Mucosa of descending colon (tissue), 3 donors: ENCODE data around the gene TOR1AIP1. TPM values are rescaled to one million over a fixed set of nuclear protein-coding genes. Genes with fewer than 3 reads are reported as not detected.

Experiments used
- ATAC-seq: fragments of 200-7000 bp; cut with Tn5 transposase; one replicate; pipeline ENCODE4 v1.9.1; 2020; ENCODE audit warnings: mild to moderate bottlenecking, moderate library complexity
- DNase-seq, 3 donors: peaks; one replicate each; pipeline ENCODE4 v3.0.0-alpha.2; 2020
- H3K36me3 ChIP-seq: fragments of 200-600 bp; one replicate; pipeline ENCODE4 v1.8.0; 2021; ENCODE audit warnings: low read depth, mild to moderate bottlenecking
- H3K4me1 ChIP-seq: fragments of 200-600 bp; one replicate; pipeline ENCODE4 v1.8.0; 2021; ENCODE audit warnings: low read depth, mild to moderate bottlenecking
- H3K4me3 ChIP-seq: fragments of 200-600 bp; one replicate; pipeline ENCODE4 v1.8.0; 2021; ENCODE audit warnings: mild to moderate bottlenecking
- H3K9me3 ChIP-seq: fragments of 200-600 bp; one replicate; pipeline ENCODE4 v1.8.0; 2021; ENCODE audit warnings: mild to moderate bottlenecking
- intact Hi-C, 2 donors: fragments of 100-400 bp; cut with DNase I in 1 of 2; cut with micrococcal nuclease in 1 of 2; formaldehyde crosslinking; loops; one replicate each; pipeline versions ENCODE4 v1.11.0 to v1.11.1; 2022; cut with DNase I, micrococcal nuclease
- total RNA-seq, 3 donors: library from RNA; stranded (reverse); fragmentation: NEBNext Ultra II Directional in 2 of 3; extraction: Animal tissue kit (Norgen Biotek cat#: 25700) in 2 of 3; gene quantifications; one replicate each; pipeline versions ENCODE4 v1.2.1 to v1.2.4, GENCODE V29; 2021 to 2023
- TF ChIP-seq, protein P1 (sequence below): fragments of 200-600 bp; IDR thresholded peaks from one replicate; pipeline ENCODE4 v1.8.0; 2022; ENCODE audit warnings: antibody characterized with exemption, mild to moderate bottlenecking
- donor health status: DM: no; HTN: no; CAD: no; lungs with moderate emphysema.
- donor health status: DM: no; HTN: no; CAD: no.
- donor health status: DM: no; HTN: yes; CAD: no.

The TOR1AIP1 gene
- total RNA-seq, 3 donors from 2014 or later, result 29.8 to 91.7 (median 30.7) TPM

DNA sequence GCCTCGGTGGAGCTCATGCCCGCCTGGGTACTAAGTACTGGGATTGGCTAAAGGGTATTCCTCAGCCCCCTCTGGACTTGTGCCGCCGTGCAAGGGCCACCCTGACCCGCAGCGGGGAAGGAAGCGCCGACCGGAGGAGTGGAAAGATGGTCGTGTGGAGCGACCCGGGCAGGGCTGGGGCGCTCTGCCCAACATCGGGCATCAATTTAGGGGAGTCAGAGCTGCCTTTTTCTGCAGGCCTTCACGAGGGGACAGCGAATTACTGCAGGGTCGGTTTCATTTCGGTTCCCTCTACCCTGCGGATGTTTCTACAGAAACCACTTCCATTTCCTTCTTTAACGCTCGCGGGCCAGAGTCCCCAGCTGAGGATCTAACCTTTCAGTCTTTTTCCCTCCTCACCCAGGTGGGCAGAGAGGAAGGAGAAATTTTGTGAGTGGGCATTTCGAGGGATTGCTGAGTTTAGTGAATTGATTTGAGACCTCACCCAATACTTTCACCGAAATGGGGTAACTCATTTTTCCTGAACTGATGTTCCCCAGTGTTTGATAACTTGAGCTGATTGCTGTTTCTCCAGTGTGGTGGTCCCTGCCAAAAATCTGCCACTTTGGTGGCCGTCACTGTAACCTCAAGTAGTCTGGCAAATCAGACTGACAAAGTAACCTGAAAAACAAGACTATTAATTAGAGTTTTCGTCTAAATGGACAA is 1.1 kb downstream of the TOR1AIP1 start:
- no peaks in the 10 kb centered on the region for H3K9me3 ChIP-seq
- H3K4me3 ChIP-seq, result peak overlapping the region; percentile 78
- H3K4me1 ChIP-seq, result peaks cover 21% of the 10 kb centered on the region
- TF ChIP-seq, protein P1, sequence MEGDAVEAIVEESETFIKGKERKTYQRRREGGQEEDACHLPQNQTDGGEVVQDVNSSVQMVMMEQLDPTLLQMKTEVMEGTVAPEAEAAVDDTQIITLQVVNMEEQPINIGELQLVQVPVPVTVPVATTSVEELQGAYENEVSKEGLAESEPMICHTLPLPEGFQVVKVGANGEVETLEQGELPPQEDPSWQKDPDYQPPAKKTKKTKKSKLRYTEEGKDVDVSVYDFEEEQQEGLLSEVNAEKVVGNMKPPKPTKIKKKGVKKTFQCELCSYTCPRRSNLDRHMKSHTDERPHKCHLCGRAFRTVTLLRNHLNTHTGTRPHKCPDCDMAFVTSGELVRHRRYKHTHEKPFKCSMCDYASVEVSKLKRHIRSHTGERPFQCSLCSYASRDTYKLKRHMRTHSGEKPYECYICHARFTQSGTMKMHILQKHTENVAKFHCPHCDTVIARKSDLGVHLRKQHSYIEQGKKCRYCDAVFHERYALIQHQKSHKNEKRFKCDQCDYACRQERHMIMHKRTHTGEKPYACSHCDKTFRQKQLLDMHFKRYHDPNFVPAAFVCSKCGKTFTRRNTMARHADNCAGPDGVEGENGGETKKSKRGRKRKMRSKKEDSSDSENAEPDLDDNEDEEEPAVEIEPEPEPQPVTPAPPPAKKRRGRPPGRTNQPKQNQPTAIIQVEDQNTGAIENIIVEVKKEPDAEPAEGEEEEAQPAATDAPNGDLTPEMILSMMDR, result no peak
- DNase-seq (peak in 1 of 3 donors; percentile 50), ATAC-seq (peak; percentile 26)
- peaks cover 5% of the 10 kb centered on the region for H3K36me3 ChIP-seq
- intact Hi-C loops, result no loop called here

DNA sequence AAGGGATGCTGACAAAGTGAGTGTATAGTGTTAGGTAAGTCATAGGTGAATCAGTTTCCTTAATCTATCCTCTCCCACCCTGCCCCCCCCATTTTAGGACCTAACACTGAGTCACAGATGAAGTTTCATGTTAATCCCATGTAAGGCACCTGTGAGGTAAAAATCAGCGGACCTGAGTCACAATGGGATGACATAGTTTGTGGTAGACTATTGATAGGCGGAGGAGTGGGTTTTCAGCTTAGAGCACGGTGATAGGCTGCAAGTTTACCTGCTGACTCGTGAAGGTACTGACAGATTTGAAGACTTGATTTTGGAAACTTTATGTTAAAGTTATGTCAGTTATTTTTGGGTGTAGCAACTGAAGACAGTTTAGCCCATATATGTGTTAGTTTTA is 1.7 kb downstream of the TOR1AIP1 start:
- Histone ChIP-seq H3K36me3 (peaks cover 5% of the 10 kb centered on the region), H3K9me3 (no peaks in the 10 kb centered on the region), H3K4me1 (peaks cover 24% of the 10 kb centered on the region), H3K4me3 (peak overlapping the region; percentile 78)
- intact Hi-C loops, result no loop called here
- no peak for ATAC-seq
- DNase-seq, result no peak
- TF ChIP-seq, protein P1, result no peak

DNA sequence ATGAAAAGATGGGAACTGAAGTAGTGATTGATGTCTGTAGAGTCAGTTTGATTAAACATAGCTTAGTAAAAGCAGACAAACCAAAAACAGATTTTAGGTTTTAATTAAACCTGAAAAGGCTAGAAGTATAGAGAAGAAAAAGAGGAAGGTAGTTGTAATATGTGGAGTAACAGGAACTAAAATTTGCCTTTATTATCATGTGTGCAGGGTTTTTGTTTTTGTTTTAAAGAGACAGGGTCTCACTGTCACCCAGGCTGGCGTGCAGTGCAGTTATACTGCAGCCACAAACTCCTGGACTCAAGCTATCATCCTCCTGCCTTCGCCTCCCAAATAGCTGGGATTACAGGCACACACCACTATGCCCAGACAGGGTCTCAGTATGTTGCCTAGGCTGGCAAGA is 6.0 kb downstream of the TOR1AIP1 start:
- H3K9me3 ChIP-seq, result no peaks in the 10 kb centered on the region
- H3K36me3 ChIP-seq, result peaks cover 19% of the 10 kb centered on the region
- intact Hi-C loops, result no loop called here
- H3K4me1 ChIP-seq, result peaks cover 15% of the 10 kb centered on the region
- no peak overlapping the region for H3K4me3 ChIP-seq
- TF ChIP-seq, protein P1, result no peak
- ATAC-seq (no peak), DNase-seq (no peak)

DNA sequence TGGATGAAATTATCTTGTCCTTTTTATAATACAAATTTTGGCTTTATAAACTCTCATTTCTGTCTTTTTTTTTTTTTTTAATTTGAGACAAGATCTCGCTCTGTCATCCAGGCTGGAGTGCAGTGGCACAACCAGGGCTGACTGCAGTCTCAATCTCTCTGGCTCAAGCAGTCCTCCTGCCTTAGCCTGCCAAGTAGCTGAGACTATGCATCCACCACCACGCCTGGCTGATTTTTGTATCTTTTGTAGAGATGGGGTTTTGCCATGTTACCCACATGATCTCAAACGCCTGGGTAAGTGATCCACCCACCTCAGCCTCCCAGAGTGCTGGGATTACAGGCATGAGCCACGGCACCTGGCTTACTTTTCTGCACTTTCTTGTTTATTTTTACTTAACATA is 7.5 kb downstream of the TOR1AIP1 start:
- ATAC-seq, result no peak
- Histone ChIP-seq H3K4me3 (no peak overlapping the region), H3K9me3 (no peaks in the 10 kb centered on the region), H3K36me3 (peaks cover 19% of the 10 kb centered on the region), H3K4me1 (peaks cover 6% of the 10 kb centered on the region)
- DNase-seq, result no peak
- intact Hi-C loops, result no loop called here
- TF ChIP-seq, protein P1, result no peak

DNA sequence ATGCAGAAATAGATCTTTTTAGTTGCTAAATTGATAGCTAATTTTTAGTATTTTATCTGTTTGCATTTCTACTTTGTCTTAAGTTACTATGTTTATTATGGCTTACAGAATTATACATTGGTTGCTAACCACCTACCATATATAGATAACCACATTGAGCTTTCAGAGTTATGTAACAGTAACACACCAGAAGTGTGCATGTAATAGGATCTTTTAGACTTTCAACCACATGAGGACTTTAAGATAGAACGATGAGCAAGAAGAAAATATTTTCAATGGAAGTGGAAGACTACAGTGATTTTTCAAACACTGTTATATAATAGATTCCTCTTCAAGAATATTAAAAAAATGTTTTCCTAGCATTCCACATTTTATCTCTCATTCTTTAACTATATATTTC is 28.8 kb downstream of the TOR1AIP1 start:
- Histone ChIP-seq H3K9me3 (no peaks in the 10 kb centered on the region), H3K36me3 (peaks cover 5% of the 10 kb centered on the region), H3K4me3 (no peak overlapping the region), H3K4me1 (no peaks in the 10 kb centered on the region)
- no peak for ATAC-seq
- TF ChIP-seq, protein P1, result no peak
- intact Hi-C loops, result no loop called here
- no peak for DNase-seq
